HCT116 (cell line): Measurements from ENCODE around the gene ZNF516.

ENCODE experiments used
- ATF3 ChIP-seq: IDR thresholded peaks from 2 replicates; pipeline ENCODE4 v1.6.1; 2012
- EGR1 ChIP-seq: IDR thresholded peaks from 2 replicates; pipeline ENCODE4 v1.6.1; 2012; ENCODE audit warnings: low read depth
- EZH2 ChIP-seq: fragments of 200-600 bp; sonication (generic); IDR thresholded peaks from 2 replicates; pipeline ENCODE4 v1.6.1; 2017; ENCODE audit warnings: antibody characterized with exemption, mixed run types
- JUND ChIP-seq: IDR thresholded peaks from 2 replicates; pipeline ENCODE4 v1.6.1; 2012
- POLR2A ChIP-seq: IDR thresholded peaks from 2 replicates; pipeline ENCODE4 v1.7.0; 2011; ENCODE audit warnings: borderline replicate concordance; ENCODE audit not compliant: insufficient read depth, insufficient read length; ENCODE audit errors: extremely low read depth
- POLR2AphosphoS5 ChIP-seq: IDR thresholded peaks from 2 replicates; pipeline ENCODE4 v1.6.1; 2011; ENCODE audit warnings: mild to moderate bottlenecking, low read depth, low read length, moderate library complexity
- RAD21 ChIP-seq: IDR thresholded peaks from 2 replicates; pipeline ENCODE4 v1.6.1; 2012; ENCODE audit warnings: low read depth, mild to moderate bottlenecking
- REST ChIP-seq: IDR thresholded peaks from 2 replicates; pipeline ENCODE4 v1.6.1; 2012; ENCODE audit warnings: low read depth
- SIN3A ChIP-seq: IDR thresholded peaks from 2 replicates; pipeline ENCODE4 v1.6.1; 2012; ENCODE audit warnings: low read depth
- SP1 ChIP-seq: IDR thresholded peaks from 2 replicates; pipeline ENCODE4 v1.6.1; 2012; ENCODE audit warnings: low read depth
- ZFX ChIP-seq: fragments of 450-650 bp; IDR thresholded peaks from 2 replicates; pipeline ENCODE4 v1.6.1; 2017
- ZNF274 ChIP-seq: fragments of 200-500 bp; sonication (Bioruptor generic); IDR thresholded peaks from 2 replicates; pipeline ENCODE4 v1.6.1; 2014; ENCODE audit warnings: mild to moderate bottlenecking, low read depth, low read length, inconsistent platforms
- TF ChIP-seq, protein P1 (sequence below), 3 experiments: fragments of 200-600 bp in 1 of 3; sonication (generic) in 1 of 3; IDR thresholded peaks in 2 of 3; conservative IDR thresholded peaks in 1 of 3; 2 replicates each; pipeline ENCODE4 v1.5.1; 2012 to 2017; ENCODE audit warnings: low read depth in 2 of 3, low read length in 2 of 3, antibody characterized with exemption in 1 of 3, borderline replicate concordance in 1 of 3, control low read depth in 1 of 3, mild to moderate bottlenecking in 1 of 3, mixed read lengths in 1 of 3, mixed run types in 1 of 3, moderate library complexity in 1 of 3; ENCODE audit not compliant: insufficient read depth in 1 of 3

DNA sequence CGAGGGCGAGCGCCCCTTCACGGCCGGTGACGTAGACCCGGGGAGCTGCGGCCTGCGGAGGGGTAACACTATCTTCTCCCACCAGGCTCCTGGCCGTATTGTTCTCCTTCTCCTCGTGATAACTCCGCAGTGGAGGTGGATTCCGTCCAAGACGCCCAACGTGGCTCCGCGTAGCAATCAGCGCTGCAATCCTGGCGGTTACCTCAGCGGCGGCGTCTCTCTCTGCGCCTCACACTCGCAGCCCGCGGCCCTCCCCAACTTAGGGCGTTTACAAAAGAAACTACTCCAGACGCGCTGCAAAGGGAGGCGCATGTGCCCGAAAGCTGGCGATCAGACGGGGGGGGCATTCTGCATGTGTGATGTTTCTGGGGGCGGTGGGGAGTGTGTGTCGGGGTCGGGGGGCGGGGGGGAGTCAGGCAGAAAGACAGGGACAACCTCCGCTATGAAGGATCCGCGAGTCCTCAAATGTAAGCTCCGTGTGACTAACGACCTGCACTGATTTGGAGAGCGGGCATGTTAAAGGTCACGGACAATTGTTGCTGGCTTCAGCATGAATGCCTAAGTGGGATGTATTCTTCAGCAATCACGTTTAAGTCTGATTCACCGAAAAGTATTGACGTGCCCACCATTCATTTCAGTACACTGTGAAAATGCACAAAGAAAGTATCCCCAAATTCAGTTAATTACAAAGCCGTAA lies 1.3 kb upstream of the ZNF516 start:
- TF ChIP-seq, protein P1, sequence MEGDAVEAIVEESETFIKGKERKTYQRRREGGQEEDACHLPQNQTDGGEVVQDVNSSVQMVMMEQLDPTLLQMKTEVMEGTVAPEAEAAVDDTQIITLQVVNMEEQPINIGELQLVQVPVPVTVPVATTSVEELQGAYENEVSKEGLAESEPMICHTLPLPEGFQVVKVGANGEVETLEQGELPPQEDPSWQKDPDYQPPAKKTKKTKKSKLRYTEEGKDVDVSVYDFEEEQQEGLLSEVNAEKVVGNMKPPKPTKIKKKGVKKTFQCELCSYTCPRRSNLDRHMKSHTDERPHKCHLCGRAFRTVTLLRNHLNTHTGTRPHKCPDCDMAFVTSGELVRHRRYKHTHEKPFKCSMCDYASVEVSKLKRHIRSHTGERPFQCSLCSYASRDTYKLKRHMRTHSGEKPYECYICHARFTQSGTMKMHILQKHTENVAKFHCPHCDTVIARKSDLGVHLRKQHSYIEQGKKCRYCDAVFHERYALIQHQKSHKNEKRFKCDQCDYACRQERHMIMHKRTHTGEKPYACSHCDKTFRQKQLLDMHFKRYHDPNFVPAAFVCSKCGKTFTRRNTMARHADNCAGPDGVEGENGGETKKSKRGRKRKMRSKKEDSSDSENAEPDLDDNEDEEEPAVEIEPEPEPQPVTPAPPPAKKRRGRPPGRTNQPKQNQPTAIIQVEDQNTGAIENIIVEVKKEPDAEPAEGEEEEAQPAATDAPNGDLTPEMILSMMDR (IDR thresholded peaks at IDR 0.05 in 2 of 3, conservative IDR thresholded peaks at IDR 0.05 in 1 of 3; ENCODE audit: borderline replicate concordance in 1 of 3, insufficient read depth in 1 of 3, low read depth in 2 of 3, low read length in 2 of 3) = no peak
- TF ChIP-seq POLR2AphosphoS5 = peak; percentile 61
- TF ChIP-seq SIN3A = no peak
- no peak for TF ChIP-seq JUND
- no peak for TF ChIP-seq REST
- no peak for TF ChIP-seq EZH2
- no peak for TF ChIP-seq ATF3
- TF ChIP-seq RAD21 = no peak
- TF ChIP-seq ZNF274 = no peak
- TF ChIP-seq POLR2A = no peak
- no peak for TF ChIP-seq EGR1
- no peak for TF ChIP-seq SP1
- no peak for TF ChIP-seq ZFX
